Measurements from ENCODE around the gene ABO.

Gene ABO

DNA sequence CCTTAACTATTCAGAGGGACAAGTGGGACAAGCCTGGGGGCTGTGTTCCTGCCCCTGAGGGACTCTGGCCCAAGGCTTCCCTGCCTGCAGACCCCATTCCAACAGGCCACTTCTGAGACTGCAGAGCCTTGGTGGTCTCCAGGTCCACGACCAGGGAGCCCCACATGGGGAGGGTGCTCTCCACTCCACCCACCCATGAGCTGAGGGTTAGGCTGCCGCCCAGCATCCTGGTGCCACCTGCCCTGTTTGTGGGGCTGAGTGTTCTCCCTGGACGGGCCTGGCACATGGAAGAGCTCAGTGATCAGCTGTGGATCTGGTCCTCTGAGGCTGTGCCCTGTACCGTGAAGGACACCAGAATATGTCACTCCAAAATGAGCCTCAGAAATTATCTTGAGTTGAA is 2.5 kb upstream of the ABO start:
- TF ChIP-seq FOXM1 (IDR thresholded peaks at IDR 0.05; ENCODE audit: borderline replicate concordance, low read depth) = no peak
- no peak for TF ChIP-seq CREB1 (IDR thresholded peaks at IDR 0.05; ENCODE audit: low read depth)
- TF ChIP-seq, protein P1, sequence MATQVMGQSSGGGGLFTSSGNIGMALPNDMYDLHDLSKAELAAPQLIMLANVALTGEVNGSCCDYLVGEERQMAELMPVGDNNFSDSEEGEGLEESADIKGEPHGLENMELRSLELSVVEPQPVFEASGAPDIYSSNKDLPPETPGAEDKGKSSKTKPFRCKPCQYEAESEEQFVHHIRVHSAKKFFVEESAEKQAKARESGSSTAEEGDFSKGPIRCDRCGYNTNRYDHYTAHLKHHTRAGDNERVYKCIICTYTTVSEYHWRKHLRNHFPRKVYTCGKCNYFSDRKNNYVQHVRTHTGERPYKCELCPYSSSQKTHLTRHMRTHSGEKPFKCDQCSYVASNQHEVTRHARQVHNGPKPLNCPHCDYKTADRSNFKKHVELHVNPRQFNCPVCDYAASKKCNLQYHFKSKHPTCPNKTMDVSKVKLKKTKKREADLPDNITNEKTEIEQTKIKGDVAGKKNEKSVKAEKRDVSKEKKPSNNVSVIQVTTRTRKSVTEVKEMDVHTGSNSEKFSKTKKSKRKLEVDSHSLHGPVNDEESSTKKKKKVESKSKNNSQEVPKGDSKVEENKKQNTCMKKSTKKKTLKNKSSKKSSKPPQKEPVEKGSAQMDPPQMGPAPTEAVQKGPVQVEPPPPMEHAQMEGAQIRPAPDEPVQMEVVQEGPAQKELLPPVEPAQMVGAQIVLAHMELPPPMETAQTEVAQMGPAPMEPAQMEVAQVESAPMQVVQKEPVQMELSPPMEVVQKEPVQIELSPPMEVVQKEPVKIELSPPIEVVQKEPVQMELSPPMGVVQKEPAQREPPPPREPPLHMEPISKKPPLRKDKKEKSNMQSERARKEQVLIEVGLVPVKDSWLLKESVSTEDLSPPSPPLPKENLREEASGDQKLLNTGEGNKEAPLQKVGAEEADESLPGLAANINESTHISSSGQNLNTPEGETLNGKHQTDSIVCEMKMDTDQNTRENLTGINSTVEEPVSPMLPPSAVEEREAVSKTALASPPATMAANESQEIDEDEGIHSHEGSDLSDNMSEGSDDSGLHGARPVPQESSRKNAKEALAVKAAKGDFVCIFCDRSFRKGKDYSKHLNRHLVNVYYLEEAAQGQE (IDR thresholded peaks at IDR 0.05; ENCODE audit: low read depth) = no peak
- no peak for TF ChIP-seq EGR1 (IDR thresholded peaks at IDR 0.05)
- no peak for TF ChIP-seq TCF12 (IDR thresholded peaks at IDR 0.05; ENCODE audit: low read depth)
- TF ChIP-seq CEBPB (IDR thresholded peaks at IDR 0.05) = no peak
- no peak for TF ChIP-seq EP300 (IDR thresholded peaks at IDR 0.05; ENCODE audit: borderline replicate concordance)
- TF ChIP-seq, protein P2, sequence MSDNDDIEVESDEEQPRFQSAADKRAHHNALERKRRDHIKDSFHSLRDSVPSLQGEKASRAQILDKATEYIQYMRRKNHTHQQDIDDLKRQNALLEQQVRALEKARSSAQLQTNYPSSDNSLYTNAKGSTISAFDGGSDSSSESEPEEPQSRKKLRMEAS (IDR thresholded peaks at IDR 0.05) = no peak
- no peak for TF ChIP-seq RAD21 (IDR thresholded peaks at IDR 0.05; ENCODE audit: low read depth)
- TF ChIP-seq TAF1 (IDR thresholded peaks at IDR 0.05; ENCODE audit: low read depth) = no peak
- TF ChIP-seq YY1 (IDR thresholded peaks at IDR 0.05; ENCODE audit: low read depth) = no peak
- TF ChIP-seq NFIC (IDR thresholded peaks at IDR 0.05) = no peak
- TF ChIP-seq ZBTB7A (IDR thresholded peaks at IDR 0.05; ENCODE audit: low read depth) = no peak
- TF ChIP-seq, protein P3, sequence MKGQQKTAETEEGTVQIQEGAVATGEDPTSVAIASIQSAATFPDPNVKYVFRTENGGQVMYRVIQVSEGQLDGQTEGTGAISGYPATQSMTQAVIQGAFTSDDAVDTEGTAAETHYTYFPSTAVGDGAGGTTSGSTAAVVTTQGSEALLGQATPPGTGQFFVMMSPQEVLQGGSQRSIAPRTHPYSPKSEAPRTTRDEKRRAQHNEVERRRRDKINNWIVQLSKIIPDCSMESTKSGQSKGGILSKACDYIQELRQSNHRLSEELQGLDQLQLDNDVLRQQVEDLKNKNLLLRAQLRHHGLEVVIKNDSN (IDR thresholded peaks at IDR 0.05) = no peak
- no peak for TF ChIP-seq TEAD4 (IDR thresholded peaks at IDR 0.05)

DNA sequence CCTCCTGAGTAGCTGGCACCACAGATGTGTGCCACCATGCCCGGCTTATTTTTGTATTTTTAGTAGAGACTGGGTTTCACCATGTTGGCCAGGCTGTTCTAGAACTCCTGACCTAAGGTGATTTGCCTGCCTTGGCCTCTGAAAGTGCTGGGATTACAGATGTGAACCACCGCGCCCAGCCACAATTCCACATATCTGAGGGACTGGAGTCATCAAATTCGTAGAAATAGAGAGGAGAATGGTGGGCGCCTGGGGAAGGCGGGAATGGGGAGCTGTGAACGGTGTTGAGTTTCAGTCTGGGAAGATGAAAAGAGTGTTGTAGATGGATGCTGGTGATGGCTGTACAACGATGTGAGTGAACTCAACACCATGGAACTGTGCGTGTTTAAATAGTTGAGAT is 1.9 kb upstream of the ABO start:
- no peak for TF ChIP-seq YY1 (IDR thresholded peaks at IDR 0.05; ENCODE audit: low read depth)
- TF ChIP-seq TEAD4 (IDR thresholded peaks at IDR 0.05) = no peak

DNA sequence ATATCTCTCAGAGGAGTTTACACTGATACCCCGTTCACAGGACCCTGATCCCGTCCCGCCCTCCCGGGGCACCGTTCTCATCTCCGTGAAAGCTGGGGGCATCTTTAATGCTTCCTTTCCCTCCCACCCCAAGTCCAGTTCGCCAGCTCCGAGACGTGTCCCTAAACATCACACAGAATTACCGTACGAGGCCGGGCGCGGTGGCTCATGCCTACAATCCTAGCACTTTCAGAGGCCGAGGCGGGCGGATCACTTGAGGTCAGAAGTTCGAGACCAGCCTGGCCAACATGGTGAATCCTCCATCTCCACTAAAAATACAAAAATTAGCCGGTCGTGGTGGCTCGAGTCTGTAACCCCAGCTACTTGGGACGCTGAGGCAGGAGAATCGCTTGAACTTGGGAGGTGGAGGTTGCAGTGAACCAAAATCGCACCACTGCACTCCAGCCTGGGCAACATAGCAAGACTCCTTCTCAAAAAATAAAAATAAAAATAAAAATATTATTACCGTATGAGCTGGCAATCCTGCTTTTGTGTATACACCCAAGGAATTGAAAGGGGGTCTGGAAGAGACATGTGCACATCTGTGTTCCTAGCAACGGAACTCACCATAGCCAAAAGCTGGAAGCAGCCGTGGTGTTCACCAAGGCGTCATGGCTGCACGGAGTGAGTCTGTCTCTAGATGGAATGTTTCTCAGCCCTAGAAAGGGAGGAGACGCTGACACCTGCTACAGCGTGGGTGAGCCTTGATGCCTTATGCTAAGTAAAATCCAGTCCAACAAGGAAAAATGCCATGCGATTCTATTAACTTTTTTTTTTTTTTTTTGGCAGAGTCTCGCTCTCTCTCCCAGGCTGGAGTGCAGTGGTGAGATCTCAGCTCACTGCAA is 1.2 kb upstream of the ABO start:
- TF ChIP-seq EP300 (IDR thresholded peaks at IDR 0.05; ENCODE audit: borderline replicate concordance) (no peak), TCF12 (IDR thresholded peaks at IDR 0.05; ENCODE audit: low read depth) (no peak), YY1 (IDR thresholded peaks at IDR 0.05; ENCODE audit: low read depth) (no peak), CEBPB (IDR thresholded peaks at IDR 0.05) (no peak), RAD21 (IDR thresholded peaks at IDR 0.05; ENCODE audit: low read depth) (no peak), TEAD4 (IDR thresholded peaks at IDR 0.05) (no peak), CREB1 (IDR thresholded peaks at IDR 0.05; ENCODE audit: low read depth) (no peak), FOXM1 (IDR thresholded peaks at IDR 0.05; ENCODE audit: borderline replicate concordance, low read depth) (no peak)
- TF ChIP-seq, protein P3 (IDR thresholded peaks at IDR 0.05) = no peak

DNA sequence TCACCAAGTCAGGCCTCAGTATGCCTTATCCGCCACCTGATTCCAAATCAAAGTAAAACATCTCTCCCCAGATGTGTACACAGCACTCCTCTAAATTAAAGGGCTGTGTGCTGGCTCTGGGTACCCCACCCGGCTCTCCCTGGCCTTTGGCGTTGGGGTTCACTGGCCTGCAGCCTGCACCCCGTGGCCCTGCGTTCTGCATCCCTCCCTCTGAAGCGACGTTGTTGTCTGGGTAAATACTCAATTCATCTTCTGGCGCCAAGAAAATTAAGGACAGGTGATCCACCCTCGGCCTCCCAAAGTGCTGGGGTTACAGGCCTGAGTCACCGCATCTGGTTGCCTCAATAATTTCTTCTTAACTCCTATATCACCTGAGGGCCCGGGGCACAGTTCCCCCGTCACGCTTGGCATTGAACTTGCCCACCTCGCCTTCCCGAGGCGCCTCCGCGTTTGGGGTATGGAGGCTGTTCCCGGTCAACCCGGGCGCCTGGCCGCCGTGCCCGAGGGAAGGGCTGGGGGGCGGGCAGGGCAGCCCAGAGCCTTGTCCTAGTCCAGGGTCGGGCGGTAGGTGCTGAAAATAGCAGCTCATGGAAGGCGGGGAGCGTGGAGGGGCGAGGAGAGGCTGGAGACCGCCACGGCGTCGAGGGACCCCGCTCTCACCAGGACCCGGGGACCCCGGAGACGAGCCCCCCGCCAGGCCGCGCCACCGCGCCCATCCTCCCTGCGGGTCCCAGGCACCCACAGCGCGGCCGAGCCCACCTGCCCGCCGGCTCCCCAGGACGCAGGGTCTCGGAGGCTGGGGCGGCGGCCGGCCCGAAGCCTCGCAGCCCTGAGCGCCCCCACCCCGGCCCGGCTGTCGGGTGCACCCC is 531 bp downstream of the ABO start:
- TF ChIP-seq CREB1 (IDR thresholded peaks at IDR 0.05; ENCODE audit: low read depth) = no peak
- no peak for TF ChIP-seq NFIC (IDR thresholded peaks at IDR 0.05)
- TF ChIP-seq, protein P2 (IDR thresholded peaks at IDR 0.05) = no peak
- no peak for TF ChIP-seq EGR1 (IDR thresholded peaks at IDR 0.05)
- no peak for TF ChIP-seq ZBTB7A (IDR thresholded peaks at IDR 0.05; ENCODE audit: low read depth)
- TF ChIP-seq CEBPB (IDR thresholded peaks at IDR 0.05) = no peak
- TF ChIP-seq RAD21 (IDR thresholded peaks at IDR 0.05; ENCODE audit: low read depth) = no peak
- no peak for TF ChIP-seq TEAD4 (IDR thresholded peaks at IDR 0.05)
- TF ChIP-seq, protein P3 (IDR thresholded peaks at IDR 0.05) = no peak
- TF ChIP-seq, protein P1 (IDR thresholded peaks at IDR 0.05; ENCODE audit: low read depth) = no peak
- no peak for TF ChIP-seq TCF12 (IDR thresholded peaks at IDR 0.05; ENCODE audit: low read depth)
- no peak for TF ChIP-seq TAF1 (IDR thresholded peaks at IDR 0.05; ENCODE audit: low read depth)
- no peak for TF ChIP-seq YY1 (IDR thresholded peaks at IDR 0.05; ENCODE audit: low read depth)
- no peak for TF ChIP-seq EP300 (IDR thresholded peaks at IDR 0.05; ENCODE audit: borderline replicate concordance)
- no peak for TF ChIP-seq FOXM1 (IDR thresholded peaks at IDR 0.05; ENCODE audit: borderline replicate concordance, low read depth)
